RCC 7860 (cell line): ENCODE data around the gene ITGA11.

ENCODE experiments used
- DNase-seq: peaks from one replicate; pipeline ENCODE4 v3.0.0-alpha.2; 2015; ENCODE audit warnings: low spot score
- FAIRE-seq: peaks from 2 replicates; lab custom pipeline; 2012; peaks lifted over from hg19 to GRCh38; lab: Jason Lieb, UNC

ITGA11 gene

GRCh38 chr15:68379058-68379758, 52.8 kb downstream of the ITGA11 start:
- no peak for DNase-seq
- no peak for FAIRE-seq

GRCh38 chr15:68378595-68378994, 53.4 kb downstream of the ITGA11 start:
- DNase-seq (no peak), FAIRE-seq (no peak)

DNA sequence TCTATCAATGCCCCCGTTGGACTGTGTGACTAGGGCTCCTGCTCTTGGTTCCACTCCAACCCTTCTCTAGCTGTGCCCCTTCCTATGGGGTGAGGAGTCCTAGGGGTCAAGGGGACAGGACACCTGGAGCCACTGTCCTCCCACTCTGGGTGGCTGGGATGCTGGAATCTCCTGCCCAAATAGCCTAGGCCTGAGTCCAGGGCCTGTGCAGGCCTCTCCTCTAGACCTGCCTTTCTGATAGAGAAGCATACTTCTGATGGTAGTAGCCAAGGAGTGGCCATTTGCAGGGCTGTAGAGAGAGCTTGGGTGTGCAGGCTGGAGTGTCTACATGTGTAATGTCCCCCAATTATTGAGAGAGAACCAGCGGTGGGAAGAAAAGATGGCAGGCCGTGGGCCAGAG, 54.2 kb downstream of the ITGA11 start:
- no peak for DNase-seq
- FAIRE-seq, result no peak

- DNase-seq (no peak), FAIRE-seq (no peak)
Observed at GRCh38 chr15:68376447-68377060, 55.4 kb downstream of the ITGA11 start.

DNA sequence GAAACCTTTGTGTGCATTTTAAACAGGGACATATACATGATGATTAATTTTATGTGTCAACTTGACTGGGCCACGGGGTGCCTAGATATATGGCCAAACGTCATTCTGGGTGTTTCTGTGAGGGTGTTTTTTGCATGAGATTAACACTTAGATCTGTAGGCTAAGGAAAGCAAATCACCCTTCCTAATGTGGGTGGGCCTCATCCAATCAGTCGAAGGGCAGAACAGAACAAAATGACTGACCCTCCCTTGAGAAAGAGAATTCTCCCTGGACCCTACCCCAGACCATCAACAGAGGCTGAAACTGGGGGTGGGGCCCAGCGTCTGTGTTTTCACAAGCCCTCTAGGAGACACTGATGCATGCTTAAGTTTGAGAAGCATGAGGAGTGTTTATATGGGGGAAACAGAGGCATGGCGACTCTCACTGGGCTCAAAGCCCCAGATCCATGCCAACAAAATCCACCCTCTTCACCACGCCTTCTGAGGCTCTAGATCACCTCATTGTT, 56.2 kb downstream of the ITGA11 start:
- FAIRE-seq (no peak), DNase-seq (no peak)

GRCh38 chr15:68375191-68375631, 56.8 kb downstream of the ITGA11 start:
- no peak for FAIRE-seq
- DNase-seq, result no peak

- DNase-seq (no peak), FAIRE-seq (no peak)
Observed at GRCh38 chr15:68374168-68374745, 57.7 kb downstream of the ITGA11 start.

DNA sequence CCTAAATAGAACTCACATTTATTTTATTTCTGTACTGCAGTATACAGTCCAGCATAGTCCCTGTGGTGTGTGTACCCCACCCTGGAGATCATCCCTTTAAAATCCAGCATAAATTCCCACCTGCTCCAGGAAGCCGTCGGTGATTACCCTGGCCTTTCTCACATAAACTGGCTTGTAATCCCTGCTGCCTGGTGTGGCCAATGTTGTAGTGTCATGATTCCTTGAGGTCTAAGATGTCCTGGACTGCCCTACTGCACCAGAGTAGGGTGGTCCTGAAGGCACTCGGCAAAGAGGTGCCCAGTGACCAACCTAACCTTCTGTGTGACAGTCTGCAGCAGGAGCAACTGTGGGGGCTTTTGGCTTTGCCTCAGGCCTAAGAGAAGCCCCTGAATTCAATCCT, 58.9 kb downstream of the ITGA11 start:
- FAIRE-seq (no peak), DNase-seq (no peak)

DNA sequence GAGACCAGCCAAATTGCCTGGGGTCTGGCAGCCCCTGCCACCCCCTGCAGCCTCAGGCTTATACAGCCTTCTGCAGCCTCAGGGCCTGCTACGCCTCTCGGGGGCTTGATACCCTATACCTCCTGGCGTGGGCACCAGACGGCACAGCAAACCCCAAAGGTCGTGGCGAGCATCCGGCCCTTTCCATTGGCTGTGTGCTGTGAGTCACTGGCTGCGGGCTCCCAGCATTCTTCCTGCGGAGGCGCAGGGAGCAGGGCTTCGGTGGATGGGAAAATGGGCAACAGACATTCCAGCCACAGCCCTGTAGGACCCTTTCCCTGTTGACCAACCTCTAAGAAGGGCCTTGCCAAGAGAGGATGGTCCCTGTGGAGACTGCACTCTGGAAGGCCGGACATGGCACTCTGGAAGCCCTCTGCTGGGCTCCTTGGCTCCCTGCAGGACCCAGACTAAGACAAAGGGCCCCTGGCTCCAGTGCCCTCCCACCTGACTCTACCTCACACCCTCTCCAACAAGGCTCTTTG, 59.6 kb downstream of the ITGA11 start:
- FAIRE-seq, result no peak

DNA sequence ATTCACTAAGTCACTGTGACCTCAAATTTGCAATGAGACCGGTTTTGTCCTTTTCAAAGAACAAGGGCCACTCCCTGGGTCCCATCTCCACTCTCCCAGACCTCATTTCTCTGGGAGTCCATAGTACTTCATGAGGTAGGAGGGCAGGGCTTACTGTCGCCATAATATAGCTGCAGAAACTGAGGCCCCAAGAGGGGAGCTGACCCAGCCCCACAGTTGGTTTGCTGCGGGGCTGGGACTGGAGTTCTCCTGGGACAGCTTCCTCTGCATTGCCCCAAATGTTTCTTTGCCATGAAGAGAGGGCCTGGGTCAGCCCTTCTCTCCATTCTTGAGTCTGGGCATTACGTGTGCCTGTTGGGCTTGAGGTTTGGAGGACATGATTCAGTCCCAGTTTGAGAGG, 60.1 kb downstream of the ITGA11 start:
- FAIRE-seq (no peak), DNase-seq (no peak)

More for the DNA sequence above, 59.6 kb downstream of the ITGA11 start:
- no peak for DNase-seq

DNA sequence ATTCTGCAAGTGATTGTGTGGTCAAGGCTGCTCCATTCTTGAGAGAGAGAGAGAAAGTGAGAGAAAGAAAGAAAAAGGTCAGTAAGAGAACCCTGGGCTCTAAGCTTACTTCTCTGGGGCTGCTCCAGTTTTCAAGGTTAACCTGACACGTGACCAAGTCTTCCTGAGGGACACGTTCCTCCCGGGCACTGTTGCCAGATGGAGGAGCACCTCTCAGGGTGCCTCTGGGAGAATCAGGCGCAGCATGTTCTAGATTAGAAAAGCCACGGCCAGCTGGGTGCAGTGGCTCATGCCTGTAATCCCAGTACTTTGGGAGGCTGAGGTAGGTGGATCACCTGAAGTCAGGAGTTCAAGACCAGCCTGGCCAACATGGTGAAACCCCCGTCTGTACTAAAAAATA, 60.8 kb downstream of the ITGA11 start:
- FAIRE-seq (no peak), DNase-seq (no peak)

DNA sequence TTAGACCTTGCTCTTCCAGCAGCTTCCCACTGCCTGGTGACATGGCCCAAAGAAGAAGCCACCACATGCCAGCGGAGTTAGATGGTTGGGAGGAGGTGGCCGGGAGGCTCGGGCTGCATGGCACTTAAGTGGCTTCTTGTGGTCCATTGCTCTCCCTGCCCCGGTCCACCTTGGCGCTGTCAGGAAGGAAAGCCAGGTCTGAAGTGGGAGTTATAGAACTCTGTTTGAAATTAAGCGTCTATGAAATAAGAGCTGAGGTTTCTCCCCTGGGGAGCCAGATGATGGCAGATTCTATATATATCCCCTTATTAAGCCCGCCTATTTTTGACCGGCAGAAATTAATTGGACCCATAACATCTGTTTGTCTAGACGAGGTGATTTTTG, 61.2 kb downstream of the ITGA11 start:
- no peak for DNase-seq
- no peak for FAIRE-seq

GRCh38 chr15:68369931-68370767, 61.8 kb downstream of the ITGA11 start:
- DNase-seq, result no peak
- FAIRE-seq, result no peak

- FAIRE-seq, result no peak
- no peak for DNase-seq
Observed at GRCh38 chr15:68368731-68369435, 63.1 kb downstream of the ITGA11 start.

GRCh38 chr15:68367992-68368391, 64.0 kb downstream of the ITGA11 start:
- FAIRE-seq, result no peak

DNA sequence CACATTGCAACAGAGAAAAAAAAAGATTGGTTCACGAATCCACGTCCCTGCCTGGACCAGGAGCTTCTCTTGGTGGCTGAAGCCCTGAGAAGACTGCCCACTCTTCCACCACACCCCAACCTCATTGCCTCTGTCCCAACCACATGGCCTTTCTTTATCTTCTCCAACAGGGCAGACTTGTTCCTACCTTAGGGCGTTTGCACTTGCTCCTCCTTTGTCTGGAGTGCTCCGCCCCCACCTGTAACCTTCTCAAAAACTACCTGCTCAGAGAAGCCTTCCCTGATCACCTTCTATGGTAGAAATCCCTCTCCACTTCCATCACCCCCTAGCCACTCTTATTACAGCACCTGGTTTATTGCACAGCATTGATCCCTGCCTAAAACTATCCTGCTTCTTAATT, 64.7 kb downstream of the ITGA11 start:
- DNase-seq, result no peak
- no peak for FAIRE-seq

More at GRCh38 chr15:68367992-68368391, 64.0 kb downstream of the ITGA11 start:
- DNase-seq, result no peak

DNA sequence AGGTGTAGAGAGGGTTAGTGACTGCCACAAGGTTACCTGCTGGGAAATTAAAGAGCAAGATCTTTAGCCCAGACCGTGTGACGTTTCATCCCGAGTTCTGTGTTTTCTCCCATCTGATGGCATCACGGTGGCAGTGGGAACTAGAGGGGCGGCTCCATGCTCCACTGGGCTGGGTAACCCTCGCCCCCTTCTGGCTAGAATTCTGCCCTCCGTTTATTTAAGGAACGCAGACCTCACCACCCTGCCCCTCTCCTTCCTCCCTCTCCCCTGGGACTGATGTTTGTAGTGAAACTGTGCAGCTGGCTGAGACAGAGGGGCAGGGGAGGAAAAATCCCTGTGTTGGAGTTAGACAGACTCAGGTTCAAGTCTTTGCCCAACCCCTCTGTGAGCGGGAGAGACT, 65.6 kb downstream of the ITGA11 start:
- FAIRE-seq (no peak), DNase-seq (no peak)

- no peak for FAIRE-seq
- DNase-seq, result no peak
Observed at GRCh38 chr15:68365770-68366169, 66.2 kb downstream of the ITGA11 start.

DNA sequence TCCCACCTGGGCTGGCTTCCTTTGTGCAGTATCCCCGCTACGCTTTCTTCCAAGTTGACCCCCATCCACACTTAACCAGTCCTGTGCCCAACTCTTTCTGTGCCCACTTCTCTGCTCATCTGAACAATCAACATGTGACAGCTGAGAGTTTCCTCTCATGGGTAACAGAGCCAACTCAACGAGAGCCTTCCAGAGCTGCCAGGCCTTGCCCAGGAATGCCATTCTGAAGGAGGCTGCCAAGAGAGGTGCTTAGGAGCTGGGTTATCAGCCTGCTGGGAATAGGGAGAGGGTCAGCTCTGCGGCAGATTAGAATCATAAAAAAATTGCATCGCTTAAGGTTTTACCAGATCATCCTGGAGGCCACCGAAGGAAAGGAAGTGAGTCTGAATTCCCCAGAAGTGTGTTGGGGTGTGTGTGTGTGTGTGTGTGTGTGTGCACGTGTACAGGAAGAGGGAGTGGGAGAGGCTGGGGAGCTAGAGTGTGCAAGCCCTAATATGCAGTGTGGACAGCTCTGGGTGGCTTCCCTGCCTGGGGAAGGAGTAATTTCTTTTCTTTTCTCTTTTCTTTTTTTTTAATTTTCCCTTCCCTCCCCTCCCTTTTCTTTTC, 66.7 kb downstream of the ITGA11 start:
- DNase-seq (no peak), FAIRE-seq (no peak)

- FAIRE-seq (no peak), DNase-seq (no peak)
Observed at GRCh38 chr15:68364660-68365035, 67.3 kb downstream of the ITGA11 start.
